Activated CD8-positive, alpha-beta memory T cell treated with anti-CD3 and anti-CD28 coated beads for 4 hours (primary cell): ENCODE measurements around the gene VSX2.

Source experiments
- DNase-seq, 2 donors: peaks; one replicate each; pipeline ENCODE4 v3.0.0-alpha.2; 2020; ENCODE audit warnings: low read depth in 2 of 2

Gene VSX2

GRCh38 chr14:74221741-74222140 is 17.5 kb upstream of the VSX2 start:
- DNase-seq = no peak

- no peak for DNase-seq
Observed at GRCh38 chr14:74223016-74223415, 16.2 kb upstream of the VSX2 start.

- no peak for DNase-seq
Observed at GRCh38 chr14:74231784-74232183, 7.5 kb upstream of the VSX2 start.

- no peak for DNase-seq
Observed at GRCh38 chr14:74235017-74235416, 4.2 kb upstream of the VSX2 start.

- no peak for DNase-seq
Observed at GRCh38 chr14:74237441-74237840, 1.8 kb upstream of the VSX2 start.

GRCh38 chr14:74239848-74240793 is 872 bp downstream of the VSX2 start:
- DNase-seq = no peak

GRCh38 chr14:74240794-74241651 is 1.8 kb downstream of the VSX2 start:
- DNase-seq = no peak

GRCh38 chr14:74241652-74242017 is 2.4 kb downstream of the VSX2 start:
- DNase-seq = no peak

- DNase-seq = no peak
Observed at GRCh38 chr14:74242021-74242779, 3.0 kb downstream of the VSX2 start.

- no peak for DNase-seq
Observed at GRCh38 chr14:74242780-74243042, 3.5 kb downstream of the VSX2 start.

- no peak for DNase-seq
Observed at GRCh38 chr14:74243051-74243450, 3.8 kb downstream of the VSX2 start.

GRCh38 chr14:74244115-74244514 is 4.9 kb downstream of the VSX2 start:
- DNase-seq = no peak

- DNase-seq = no peak
Observed at GRCh38 chr14:74245292-74245691, 6.0 kb downstream of the VSX2 start.

GRCh38 chr14:74246542-74246941 is 7.3 kb downstream of the VSX2 start:
- DNase-seq = no peak

- DNase-seq = no peak
Observed at GRCh38 chr14:74248017-74248416, 8.8 kb downstream of the VSX2 start.

- no peak for DNase-seq
Observed at GRCh38 chr14:74249433-74250375, 10.5 kb downstream of the VSX2 start.

- DNase-seq = no peak
Observed at GRCh38 chr14:74255281-74255680, 16.0 kb downstream of the VSX2 start.

GRCh38 chr14:74257078-74257940 is 18.1 kb downstream of the VSX2 start:
- peak; percentile 7 to 24 for DNase-seq

GRCh38 chr14:74257941-74258763 is 18.9 kb downstream of the VSX2 start:
- DNase-seq = no peak

GRCh38 chr14:74258764-74259035 is 19.5 kb downstream of the VSX2 start:
- DNase-seq = no peak
